ENCODE results near the gene ERN1.

DNA sequence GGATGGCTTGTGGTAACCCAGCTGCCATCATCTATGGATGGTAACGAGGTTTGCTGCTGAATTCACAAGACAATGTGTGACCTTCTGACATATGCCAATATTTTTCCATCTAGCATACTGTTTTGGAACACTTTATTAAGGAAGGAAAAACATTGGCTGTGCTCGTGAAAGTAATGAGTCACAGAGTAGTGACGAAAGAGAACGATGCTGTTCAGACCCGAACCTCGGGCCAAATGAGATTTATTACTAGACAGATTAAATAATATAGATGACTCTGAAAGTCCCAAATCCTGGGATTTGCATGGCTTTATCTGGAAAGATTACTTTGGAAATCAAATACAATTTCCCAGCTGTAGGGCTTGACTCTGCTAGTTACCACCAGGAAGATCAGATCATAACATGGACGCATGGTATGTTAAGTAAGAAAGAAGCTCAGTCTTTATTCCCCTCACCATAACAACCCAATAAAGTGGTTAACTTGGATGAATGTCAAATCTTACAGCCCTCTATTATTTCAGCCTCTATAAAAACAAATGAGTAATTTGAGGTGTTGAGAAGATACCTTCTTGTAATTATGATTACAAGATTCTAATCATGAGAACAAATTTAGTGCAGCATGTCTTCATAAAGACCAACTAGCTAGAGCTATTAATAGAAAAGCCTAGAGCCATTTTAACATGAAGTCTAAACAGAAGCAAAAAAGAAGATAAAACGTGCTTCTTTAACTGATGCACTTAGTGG lies 32.6 kb downstream of the ERN1 start:
- TF ChIP-seq CTCF (IDR thresholded peaks at IDR 0.05 in 8 of 11, conservative IDR thresholded peaks at IDR 0.05 in 3 of 11): no peak
- no peak for TF ChIP-seq POLR2A (IDR thresholded peaks at IDR 0.05)
- TF ChIP-seq POLR2AphosphoS5 (IDR thresholded peaks at IDR 0.05): no peak
